Psoas muscle (tissue), 8 donors: ENCODE data around the gene CLSTN3. TPM values are rescaled to one million over a fixed set of nuclear protein-coding genes. Genes with fewer than 3 reads are reported as not detected.
"Not testable (repeated sequence)": the region's sequence is repeated elsewhere in the genome, so short reads cannot be mapped to it uniquely, and the experiment has no call there.

Source experiments
- ATAC-seq, 4 donors: fragments of 200-7000 bp; cut with Tn5 transposase; one replicate each; pipeline ENCODE4 v1.9.1; 2020; ENCODE audit warnings: moderate library complexity in 3 of 4, mild to moderate bottlenecking in 2 of 4
- DNase-seq, 2 donors: peaks; one replicate each; pipeline ENCODE4 v3.0.0-alpha.2; 2020
- H3K27ac ChIP-seq: fragments of 200-600 bp; one replicate; pipeline ENCODE4 v1.8.0; 2022
- H3K27me3 ChIP-seq, 3 donors: fragments of 200-600 bp in 1 of 3; one replicate each; pipeline versions ENCODE4 v1.6.1 to v1.8.0; 2013 to 2022; ENCODE audit warnings: low read length in 2 of 3, mild to moderate bottlenecking in 2 of 3, moderate library complexity in 1 of 3; ENCODE audit not compliant: insufficient read depth in 3 of 3
- H3K36me3 ChIP-seq, 2 donors: fragments of 200-600 bp in 1 of 2; one replicate each; pipeline versions ENCODE4 v1.6.1 to v1.8.0; 2013 to 2022; ENCODE audit warnings: low read depth in 1 of 2, mild to moderate bottlenecking in 1 of 2, moderate library complexity in 1 of 2; ENCODE audit not compliant: insufficient read depth in 1 of 2
- H3K4me1 ChIP-seq: fragments of 200-600 bp; one replicate; pipeline ENCODE4 v1.8.0; 2022
- H3K4me3 ChIP-seq: fragments of 200-600 bp; one replicate; pipeline ENCODE4 v1.8.0; 2022; ENCODE audit warnings: mild to moderate bottlenecking
- H3K9me3 ChIP-seq: fragments of 200-600 bp; one replicate; pipeline ENCODE4 v1.8.0; 2022
- WGBS, 3 donors: extraction: QIAGEN DNeasy Blood & Tissue Kit; methylation state at CpG; one replicate each; pipeline versions ENCODE4 v1.1.6 to v1.1.7; 2013; 5-methylcytosine and 5-hydroxymethylcytosine counted together
- intact Hi-C, 2 donors: fragments of 100-400 bp; cut with DNase I; formaldehyde crosslinking; loops; one replicate each; pipeline versions ENCODE4 v1.11.0 to v1.14.2; 2022
- polyA plus RNA-seq, 3 donors: library from polyadenylated mRNA; stranded (reverse); fragments of 200-250 nt; gene quantifications; one replicate each; pipeline ENCODE4 v1.2.3, GENCODE V29; 2013
- total RNA-seq, 4 donors: library from RNA; stranded (reverse); fragmentation: NEBNext Ultra II Directional in 2 of 4; extraction: Animal tissue kit (Norgen Biotek cat#: 25700) in 2 of 4; gene quantifications; one replicate each; pipeline versions ENCODE4 v1.2.1 to v1.2.4, GENCODE V29; 2021 to 2023
- TF ChIP-seq, protein P1 (sequence below): fragments of 200-600 bp; IDR thresholded peaks from one replicate; pipeline ENCODE4 v1.8.0; 2022; ENCODE audit warnings: antibody characterized with exemption
- donor health status: healthy with polysubstance abuse.
- donor health status: DM: no; HTN: no; CAD: no; lungs with moderate emphysema.
- donor health status: Bipolar disorder and iron deficiency.
- donor health status: healthy.
- donor health status: DM: yes; HTN: yes; CAD: no.
- donor health status: DM: no; HTN: no; CAD: no.
- donor health status: DM: no; HTN: no; CAD: no.
- donor health status: DM: yes; HTN: yes; CAD: no.

Gene CLSTN3
- total and polyA plus RNA-seq, 7 donors = 1.2 to 5.1 (median 3.2) TPM

DNA sequence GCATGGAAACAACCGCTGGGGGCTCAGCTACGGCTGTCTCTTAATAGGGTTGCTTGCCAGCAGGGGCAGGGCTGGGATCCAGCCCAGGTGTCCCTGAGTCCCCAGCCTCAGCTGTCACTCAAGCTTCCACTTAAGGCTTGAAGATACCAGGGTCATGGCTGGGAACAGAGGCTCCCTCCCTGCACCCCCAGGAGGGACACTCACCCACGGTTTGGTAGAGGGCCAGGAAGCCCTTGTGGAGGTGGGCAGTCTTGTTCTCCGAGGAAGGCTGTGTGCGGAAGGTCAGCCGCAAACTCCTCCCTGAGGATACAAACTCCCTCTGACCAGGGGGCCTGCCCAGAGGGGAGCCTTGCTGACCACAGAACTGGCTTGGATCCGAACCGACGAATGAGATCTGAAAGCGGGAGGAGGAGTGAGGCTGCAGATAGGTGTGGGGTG, 28.5 kb upstream of the CLSTN3 start:
- H3K27ac ChIP-seq = no peak overlapping the region
- H3K4me1 ChIP-seq = peaks cover 7% of the 10 kb centered on the region
- no peaks in the 10 kb centered on the region for H3K27me3 ChIP-seq
- peak in 1 of 4 donors; percentile 25 for ATAC-seq
- peak in 1 of 2 donors; percentile 31 for DNase-seq
- WGBS, 3 donors = 74 to 80% (median 77%) methylated on average over 10 of the region's 10 CpGs
- TF ChIP-seq, protein P1, sequence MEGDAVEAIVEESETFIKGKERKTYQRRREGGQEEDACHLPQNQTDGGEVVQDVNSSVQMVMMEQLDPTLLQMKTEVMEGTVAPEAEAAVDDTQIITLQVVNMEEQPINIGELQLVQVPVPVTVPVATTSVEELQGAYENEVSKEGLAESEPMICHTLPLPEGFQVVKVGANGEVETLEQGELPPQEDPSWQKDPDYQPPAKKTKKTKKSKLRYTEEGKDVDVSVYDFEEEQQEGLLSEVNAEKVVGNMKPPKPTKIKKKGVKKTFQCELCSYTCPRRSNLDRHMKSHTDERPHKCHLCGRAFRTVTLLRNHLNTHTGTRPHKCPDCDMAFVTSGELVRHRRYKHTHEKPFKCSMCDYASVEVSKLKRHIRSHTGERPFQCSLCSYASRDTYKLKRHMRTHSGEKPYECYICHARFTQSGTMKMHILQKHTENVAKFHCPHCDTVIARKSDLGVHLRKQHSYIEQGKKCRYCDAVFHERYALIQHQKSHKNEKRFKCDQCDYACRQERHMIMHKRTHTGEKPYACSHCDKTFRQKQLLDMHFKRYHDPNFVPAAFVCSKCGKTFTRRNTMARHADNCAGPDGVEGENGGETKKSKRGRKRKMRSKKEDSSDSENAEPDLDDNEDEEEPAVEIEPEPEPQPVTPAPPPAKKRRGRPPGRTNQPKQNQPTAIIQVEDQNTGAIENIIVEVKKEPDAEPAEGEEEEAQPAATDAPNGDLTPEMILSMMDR = no peak
- H3K4me3 ChIP-seq = no peak overlapping the region
- peaks cover 0 to 54% of the 10 kb centered on the region in 2 donors for H3K36me3 ChIP-seq
- intact Hi-C loops = no loop called here
- no peaks in the 10 kb centered on the region for H3K9me3 ChIP-seq

DNA sequence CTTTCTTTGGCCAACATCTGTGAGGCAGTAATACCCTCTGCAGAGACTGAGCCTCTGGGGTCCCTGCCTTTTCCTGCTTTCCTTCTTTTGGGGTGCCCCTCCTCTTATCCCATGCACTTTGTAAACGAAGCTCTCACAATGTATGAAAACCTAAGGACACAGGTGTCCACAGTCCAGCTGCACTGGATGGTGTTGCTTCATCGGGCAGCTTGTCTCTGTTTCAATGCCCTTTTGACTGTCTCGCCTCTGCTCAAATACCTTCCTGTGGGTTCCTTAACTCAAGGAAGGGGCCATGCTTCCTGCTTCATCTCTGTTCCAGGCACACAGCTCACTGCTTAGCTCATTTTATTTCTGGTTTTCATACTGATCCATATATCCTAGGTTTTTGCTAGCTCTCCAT, 27.6 kb upstream of the CLSTN3 start:
- Histone ChIP-seq H3K4me3 (no peak overlapping the region), H3K4me1 (peaks cover 1% of the 10 kb centered on the region), H3K27ac (no peak overlapping the region), H3K36me3 (peaks cover 0 to 51% of the 10 kb centered on the region in 2 donors), H3K9me3 (no peaks in the 10 kb centered on the region), H3K27me3 (no peaks in the 10 kb centered on the region)
- intact Hi-C loops = no loop called here
- 75 to 76% (median 76%) methylated on average over 3 of the region's 3 CpGs for WGBS, 3 donors
- ATAC-seq (no peak), DNase-seq (no peak)
- TF ChIP-seq, protein P1 = no peak

DNA sequence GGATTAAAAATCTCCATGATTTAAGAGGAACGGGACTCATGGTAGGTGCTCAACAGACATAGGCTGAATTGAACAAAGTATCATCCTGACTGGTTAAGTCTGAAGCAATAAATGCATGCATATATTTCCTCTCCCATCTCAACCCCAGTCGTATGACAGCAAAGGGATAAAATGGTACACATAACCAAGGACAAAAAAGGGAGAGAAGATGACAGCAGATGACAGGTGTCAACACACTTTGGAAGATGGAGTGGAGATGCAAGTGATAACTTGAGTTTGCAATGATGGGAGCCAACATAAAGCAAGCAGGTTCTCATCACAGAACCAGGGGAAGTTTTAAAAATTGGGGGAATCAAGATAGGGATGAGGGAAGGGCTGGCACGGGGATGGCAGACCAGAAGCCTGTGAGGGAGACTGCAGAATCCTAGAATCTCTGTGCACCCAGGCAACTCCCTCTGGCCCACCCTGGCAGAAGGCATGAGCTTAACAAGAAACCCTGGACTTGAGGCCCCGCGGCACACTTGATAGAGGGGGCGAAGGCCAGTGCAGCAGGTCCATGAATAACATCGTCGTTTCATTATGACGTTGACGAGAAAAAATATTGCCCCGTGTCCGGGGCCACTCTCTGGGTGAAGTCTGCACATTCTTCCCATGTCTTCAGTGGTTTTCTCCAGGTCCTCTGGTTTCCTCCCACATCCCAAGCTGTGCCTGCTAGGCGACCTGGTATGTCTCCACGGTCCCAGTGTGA, 26.2 kb upstream of the CLSTN3 start:
- Histone ChIP-seq H3K9me3 (no peaks in the 10 kb centered on the region), H3K27me3 (no peaks in the 10 kb centered on the region), H3K4me3 (no peak overlapping the region), H3K36me3 (peaks cover 0 to 42% of the 10 kb centered on the region in 2 donors), H3K4me1 (peaks cover 4% of the 10 kb centered on the region), H3K27ac (no peak overlapping the region)
- intact Hi-C loops = no loop called here
- WGBS, 3 donors = 87 to 91% (median 89%) methylated on average over 14 of the region's 14 CpGs
- ATAC-seq = no peak
- TF ChIP-seq, protein P1 = no peak
- no peak for DNase-seq

DNA sequence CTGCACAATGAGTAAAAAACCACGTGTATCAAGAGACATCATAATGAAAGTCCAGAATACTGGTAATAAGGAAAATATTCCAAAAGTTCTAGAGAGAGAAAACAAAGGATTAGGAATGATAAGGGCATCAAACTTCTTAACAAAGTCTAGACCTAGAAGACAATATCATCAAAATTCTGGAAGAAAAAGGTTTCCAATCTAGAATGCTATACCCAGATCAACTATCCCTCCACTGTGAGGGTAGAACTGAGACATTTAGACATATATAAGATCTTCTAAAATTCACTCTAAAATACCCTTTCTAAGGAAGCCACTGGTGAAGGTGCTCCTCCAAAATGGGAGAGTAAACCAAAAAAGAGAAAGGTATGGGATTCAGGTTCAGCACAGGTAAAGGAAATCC, 24.1 kb upstream of the CLSTN3 start:
- no peak for DNase-seq
- Histone ChIP-seq H3K9me3 (no peaks in the 10 kb centered on the region), H3K36me3 (peaks cover 0 to 30% of the 10 kb centered on the region in 2 donors), H3K4me3 (no peak overlapping the region), H3K4me1 (peaks cover 4% of the 10 kb centered on the region), H3K27me3 (no peaks in the 10 kb centered on the region), H3K27ac (no peak overlapping the region)
- intact Hi-C loops = no loop called here
- ATAC-seq = no peak
- WGBS, 3 donors = 83 to 91% (median 85%) methylated on average over 1 of the region's 1 CpG
- TF ChIP-seq, protein P1 = no peak

DNA sequence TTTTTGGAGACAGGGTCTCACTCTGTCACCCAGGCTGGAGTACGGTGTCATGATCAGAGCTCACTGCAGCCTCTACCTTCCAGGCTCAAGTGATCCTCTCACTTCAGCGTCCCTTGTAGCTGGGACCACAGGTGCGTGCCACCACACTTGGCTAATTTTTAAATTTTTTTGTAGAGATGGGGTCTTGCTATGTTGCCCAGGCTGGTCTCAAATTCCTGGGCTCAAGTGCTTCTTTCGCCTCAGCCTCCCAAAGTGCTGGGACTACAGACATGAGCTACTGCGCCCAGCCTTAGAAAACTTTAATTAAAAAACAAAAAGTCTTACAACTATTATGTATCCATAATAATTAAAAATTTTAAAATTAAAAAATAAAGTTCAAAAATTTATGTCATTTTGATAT, 23.0 kb upstream of the CLSTN3 start:
- intact Hi-C loops, ATAC-seq: not testable (repeated sequence)

More for the DNA sequence above, 23.0 kb upstream of the CLSTN3 start:
- DNase-seq, H3K27me3 ChIP-seq, H3K4me1 ChIP-seq, H3K9me3 ChIP-seq: not testable (repeated sequence)
- peak overlapping the region; percentile 80 for H3K27ac ChIP-seq
- peak overlapping the region; percentile 75 for H3K4me3 ChIP-seq
- H3K36me3 ChIP-seq = peaks cover 0 to 22% of the 10 kb centered on the region in 2 donors
- WGBS, 3 donors = 97 to 98% (median 98%) methylated on average over 5 of the region's 5 CpGs
